HFF-Myc (cell line): Measurements from ENCODE around the gene ALK.

Experiments
- DNase-seq: peaks from one replicate; pipeline ENCODE4 v3.0.0-alpha.2; 2011; ENCODE audit warnings: low read depth; ENCODE audit errors: extremely low read depth
- H3K4me3 ChIP-seq: replicated peaks from 2 replicates; pipeline ENCODE4 v1.5.1; 2011; ENCODE audit warnings: low read depth, mild to moderate bottlenecking, control low read depth, low read length
- CTCF ChIP-seq: IDR thresholded peaks from 2 replicates; pipeline ENCODE4 v1.5.1; 2012; ENCODE audit warnings: mild to moderate bottlenecking, low read depth, low read length, control low read depth; ENCODE audit errors: missing control alignments

The ALK gene

GRCh38 chr2:29850794-29851193, 70.6 kb downstream of the ALK start:
- TF ChIP-seq CTCF = no peak
- DNase-seq = no peak
- no peak overlapping the region for H3K4me3 ChIP-seq

- no peak for TF ChIP-seq CTCF
- H3K4me3 ChIP-seq = no peak overlapping the region
- no peak for DNase-seq
These were observed 72.6 kb downstream of the ALK start for GRCh38 chr2:29848566-29849310.

- TF ChIP-seq CTCF = no peak
- H3K4me3 ChIP-seq = no peak overlapping the region
- no peak for DNase-seq
These were observed 73.5 kb downstream of the ALK start for GRCh38 chr2:29847886-29848285.

- TF ChIP-seq CTCF = no peak
- no peak for DNase-seq
- H3K4me3 ChIP-seq = no peak overlapping the region
These were observed 76.6 kb downstream of the ALK start for GRCh38 chr2:29844713-29845326.

GRCh38 chr2:29841386-29842004, 79.9 kb downstream of the ALK start:
- no peak overlapping the region for H3K4me3 ChIP-seq
- no peak for DNase-seq
- TF ChIP-seq CTCF = peak; percentile 91

GRCh38 chr2:29839306-29839705, 82.1 kb downstream of the ALK start:
- DNase-seq = no peak
- TF ChIP-seq CTCF = no peak
- no peak overlapping the region for H3K4me3 ChIP-seq
